HG02571 (cell line): Measurements from ENCODE around the gene AXL.
A peak's percentile ranks its signal among the peaks of the same experiment; 100 is the strongest.

ENCODE experiments used
- ATAC-seq: cut with Tn5 transposase; IDR thresholded peaks from one replicate; pipeline ENCODE4 v1.9.1; 2021; ENCODE audit warnings: mild to moderate bottlenecking, moderate library complexity; ENCODE audit not compliant: unreplicated experiment

Gene AXL

GRCh38 chr19:41233748-41234240 lies 14.8 kb downstream of the AXL start:
- ATAC-seq, result no peak

DNA sequence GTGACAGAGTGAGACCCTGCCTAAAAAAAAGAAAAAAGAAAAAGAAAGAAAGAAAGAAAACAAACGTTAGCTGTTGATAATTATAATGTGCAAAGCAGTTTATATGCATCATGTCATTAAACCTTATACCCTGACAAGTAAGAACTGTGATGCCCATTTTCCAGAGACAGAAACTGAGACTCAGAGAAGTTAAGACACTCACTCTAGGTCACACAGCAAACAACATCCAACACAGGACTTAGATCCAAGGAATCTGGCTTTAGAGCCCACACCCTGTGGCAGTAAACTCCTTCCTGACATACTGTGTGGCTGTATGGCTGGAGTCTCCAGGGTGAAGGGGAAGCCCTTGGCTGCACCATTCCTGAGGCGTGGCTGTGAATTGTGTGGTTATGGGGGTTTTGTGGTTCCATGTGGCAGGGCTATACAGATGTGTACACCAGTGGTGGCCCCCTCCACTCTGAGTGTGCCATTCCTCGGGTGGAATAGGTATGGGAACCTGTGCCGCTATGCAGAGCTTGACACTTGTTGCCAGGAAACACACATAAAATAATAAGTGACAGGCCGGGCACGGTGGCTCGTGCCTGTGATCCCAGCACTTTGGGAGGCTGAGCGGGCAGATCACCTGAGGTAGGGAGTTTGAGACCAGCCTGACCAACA lies 15.6 kb downstream of the AXL start:
- no peak for ATAC-seq

GRCh38 chr19:41235480-41235879 lies 16.5 kb downstream of the AXL start:
- no peak for ATAC-seq

DNA sequence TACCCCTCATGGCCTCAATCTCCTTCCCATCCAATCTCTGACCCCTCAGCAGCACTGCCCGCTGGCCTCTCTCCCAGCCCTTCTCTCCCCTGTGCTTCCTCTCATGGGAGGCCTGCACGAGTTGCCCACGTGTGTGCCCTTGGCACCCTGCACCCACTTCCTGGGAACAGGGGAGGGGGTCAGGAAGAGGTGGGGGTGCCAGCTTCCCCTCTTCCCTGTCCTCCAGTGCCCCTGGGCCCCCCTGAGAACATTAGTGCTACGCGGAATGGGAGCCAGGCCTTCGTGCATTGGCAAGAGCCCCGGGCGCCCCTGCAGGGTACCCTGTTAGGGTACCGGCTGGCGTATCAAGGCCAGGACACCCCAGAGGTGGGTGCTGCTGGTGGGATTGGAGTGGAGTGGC lies 19.2 kb downstream of the AXL start:
- ATAC-seq, result no peak

DNA sequence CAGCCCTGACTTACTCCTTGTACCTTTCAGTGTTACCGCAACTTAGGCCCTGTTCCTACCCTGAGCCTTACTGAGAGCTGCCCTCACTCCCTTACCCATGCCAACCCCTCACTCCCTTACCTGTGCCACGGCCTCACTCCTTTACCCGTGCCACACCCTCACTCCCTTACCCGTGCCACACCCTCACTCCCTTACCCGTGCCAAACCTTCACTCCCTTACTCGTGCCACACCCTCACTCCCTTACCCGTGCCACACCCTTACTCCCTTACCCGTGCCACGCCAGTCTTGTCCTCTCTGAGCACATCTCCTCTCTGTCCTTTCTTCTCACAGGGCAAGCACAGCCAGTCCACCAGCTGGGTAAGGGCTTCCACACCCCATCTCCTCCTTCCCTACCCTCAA lies 20.3 kb downstream of the AXL start:
- ATAC-seq, result no peak

DNA sequence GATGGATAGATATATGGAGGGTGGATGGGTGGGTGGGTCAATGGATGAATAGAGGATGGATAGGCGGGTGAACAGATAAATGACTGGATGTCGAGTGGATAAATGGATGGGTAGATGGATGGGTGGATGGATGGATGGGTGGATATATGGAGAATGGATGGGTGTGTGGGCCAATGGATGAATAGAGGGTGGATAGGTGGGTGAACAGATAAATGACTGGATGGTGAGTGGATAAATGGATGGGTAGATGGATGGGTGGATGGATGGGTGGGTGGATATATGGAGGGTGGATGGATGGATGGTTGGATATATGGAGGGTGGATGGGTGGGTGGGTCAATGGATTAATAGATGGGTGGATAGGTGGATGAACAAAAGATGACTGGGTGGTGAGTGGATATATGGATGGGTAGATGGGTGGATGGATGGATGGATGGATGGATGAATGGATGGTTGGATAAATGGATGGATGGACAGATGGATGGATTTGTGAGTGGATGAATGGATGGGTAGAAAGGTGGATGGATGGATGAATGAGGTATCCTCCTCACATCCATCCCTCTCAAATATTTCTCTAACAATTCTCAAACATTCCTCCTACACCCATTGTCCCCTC lies 21.0 kb downstream of the AXL start:
- no peak for ATAC-seq

DNA sequence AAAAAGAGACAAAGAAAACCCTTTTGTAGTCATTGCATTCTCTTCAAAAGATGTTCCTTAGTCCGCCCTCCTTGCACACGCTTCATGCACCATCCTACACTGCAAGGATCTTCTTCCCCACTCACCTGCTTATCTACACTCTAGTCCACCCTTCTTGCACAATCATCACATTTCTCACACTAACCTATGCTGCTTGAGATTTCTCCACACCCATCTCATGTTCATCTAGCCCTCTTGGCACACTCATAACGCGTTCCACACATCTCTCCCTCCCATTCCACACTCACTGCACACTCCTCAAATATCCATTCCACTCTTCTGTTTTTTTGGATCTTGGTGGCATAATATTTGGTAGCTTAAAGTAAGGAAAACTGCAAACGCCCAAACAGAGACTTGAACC lies 22.8 kb downstream of the AXL start:
- ATAC-seq, result no peak

DNA sequence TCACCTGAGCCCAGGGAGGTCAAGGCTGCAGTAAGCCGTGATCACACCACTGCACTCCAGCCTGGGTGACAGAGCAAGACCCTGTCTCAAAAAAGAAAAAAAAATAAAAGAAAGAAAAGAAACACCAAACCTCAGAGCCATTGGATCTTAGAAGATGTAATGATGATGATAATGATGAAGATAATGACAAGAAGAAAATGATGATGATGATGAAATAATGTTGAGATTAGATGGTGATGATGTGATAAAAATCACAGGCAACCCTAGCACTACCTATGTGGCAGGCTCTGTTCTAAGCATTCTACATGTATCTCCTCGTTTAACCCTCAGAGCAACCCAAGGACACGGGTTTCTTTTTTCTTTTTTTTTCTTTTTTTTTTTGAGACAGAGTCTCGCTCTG lies 25.1 kb downstream of the AXL start:
- no peak for ATAC-seq

- no peak for ATAC-seq
Observed at GRCh38 chr19:41245843-41246242, 26.8 kb downstream of the AXL start.

DNA sequence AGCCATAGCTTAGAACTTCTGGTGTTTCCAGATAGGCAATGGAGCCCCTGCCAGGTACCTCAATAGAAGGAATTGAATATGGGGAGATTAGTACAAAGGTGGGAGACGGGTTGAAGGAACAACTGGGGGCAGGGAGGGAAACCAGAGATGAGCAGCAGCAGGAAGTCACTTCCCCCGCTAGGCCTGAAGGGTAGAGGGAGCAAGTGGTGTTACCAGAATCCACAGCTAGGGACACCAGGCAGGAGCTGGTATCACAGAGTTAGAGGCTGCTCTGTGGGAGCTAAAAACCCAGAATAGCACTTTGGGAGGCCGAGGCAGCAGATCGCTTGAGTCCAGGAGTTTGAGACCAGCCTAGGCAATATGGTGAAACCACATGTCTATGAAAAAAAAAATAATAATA lies 29.9 kb downstream of the AXL start:
- no peak for ATAC-seq

- ATAC-seq, result no peak
Observed at GRCh38 chr19:41249707-41250423, 30.8 kb downstream of the AXL start.

- no peak for ATAC-seq
Observed at GRCh38 chr19:41253660-41254059, 34.6 kb downstream of the AXL start.

DNA sequence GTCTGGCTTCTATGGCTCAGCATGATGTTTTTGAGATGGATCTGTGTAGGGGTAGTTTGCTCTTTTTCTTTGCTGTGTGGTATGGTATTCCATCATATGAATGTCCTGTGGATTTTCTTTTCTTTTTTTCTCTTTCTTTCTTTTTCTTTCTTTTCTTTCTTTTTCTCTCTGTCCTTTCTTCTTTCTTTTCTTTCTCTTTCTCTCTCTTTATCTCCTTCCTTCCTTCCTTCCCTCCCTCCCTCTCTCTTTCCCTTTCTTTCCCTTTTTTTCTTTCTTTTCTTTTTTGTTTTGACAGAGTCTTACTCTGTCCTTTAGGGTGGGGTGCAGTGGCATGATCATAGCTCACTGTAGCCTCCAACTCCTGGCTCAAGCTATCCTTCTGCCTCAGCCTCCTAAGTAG lies 36.1 kb downstream of the AXL start:
- no peak for ATAC-seq

- ATAC-seq, result no peak
Observed at GRCh38 chr19:41261474-41262190, 42.6 kb downstream of the AXL start.

DNA sequence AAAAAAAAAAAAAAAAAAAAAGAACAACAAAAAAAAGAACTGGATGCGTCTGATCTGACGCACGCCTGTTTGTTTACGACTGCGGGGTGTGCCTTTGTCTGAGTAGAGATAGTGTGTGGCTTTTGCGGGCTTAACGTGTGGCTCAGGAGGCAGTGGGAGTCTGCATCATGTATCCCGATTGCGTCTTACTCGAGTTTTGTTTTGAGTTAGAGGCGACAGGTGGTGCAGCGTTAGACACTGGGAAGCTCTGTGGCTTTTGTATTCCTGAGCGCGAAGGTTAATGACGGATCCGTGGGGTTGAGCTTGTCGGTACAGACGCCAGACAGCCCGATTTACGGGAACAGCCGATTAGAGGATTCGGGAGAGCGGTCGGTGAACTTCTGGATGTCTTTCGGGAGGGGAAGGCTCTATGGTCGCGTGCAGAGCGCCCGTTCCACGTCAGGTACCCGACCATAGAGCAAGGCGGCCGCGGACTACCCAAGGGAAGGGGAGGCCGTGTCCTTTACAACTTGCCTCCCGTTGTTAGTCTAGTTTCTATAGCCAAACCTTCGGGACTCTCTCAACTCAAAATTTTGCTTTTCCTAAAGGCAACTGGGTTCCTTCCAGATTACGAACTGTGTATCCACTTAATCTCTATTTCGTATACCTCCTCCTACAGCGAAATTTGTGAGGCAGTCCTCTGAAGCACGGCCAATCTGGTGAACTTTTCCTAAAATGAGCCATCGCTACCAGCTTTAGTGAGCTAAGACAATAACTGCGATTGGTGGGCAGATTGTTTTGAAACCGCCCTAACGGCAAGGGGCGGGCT lies 44.2 kb downstream of the AXL start:
- ATAC-seq, result peak; percentile 5

- ATAC-seq, result peak; percentile 57
Observed at GRCh38 chr19:41263850-41264580, 45.0 kb downstream of the AXL start, which contains the start of gene HNRNPUL1. HNRNPUL1 (plus strand) TSS chr19:41264372; CDS start chr19:41264504, 132 bp downstream.

- ATAC-seq, result no peak
Observed at GRCh38 chr19:41264581-41265394, 45.8 kb downstream of the AXL start.

DNA sequence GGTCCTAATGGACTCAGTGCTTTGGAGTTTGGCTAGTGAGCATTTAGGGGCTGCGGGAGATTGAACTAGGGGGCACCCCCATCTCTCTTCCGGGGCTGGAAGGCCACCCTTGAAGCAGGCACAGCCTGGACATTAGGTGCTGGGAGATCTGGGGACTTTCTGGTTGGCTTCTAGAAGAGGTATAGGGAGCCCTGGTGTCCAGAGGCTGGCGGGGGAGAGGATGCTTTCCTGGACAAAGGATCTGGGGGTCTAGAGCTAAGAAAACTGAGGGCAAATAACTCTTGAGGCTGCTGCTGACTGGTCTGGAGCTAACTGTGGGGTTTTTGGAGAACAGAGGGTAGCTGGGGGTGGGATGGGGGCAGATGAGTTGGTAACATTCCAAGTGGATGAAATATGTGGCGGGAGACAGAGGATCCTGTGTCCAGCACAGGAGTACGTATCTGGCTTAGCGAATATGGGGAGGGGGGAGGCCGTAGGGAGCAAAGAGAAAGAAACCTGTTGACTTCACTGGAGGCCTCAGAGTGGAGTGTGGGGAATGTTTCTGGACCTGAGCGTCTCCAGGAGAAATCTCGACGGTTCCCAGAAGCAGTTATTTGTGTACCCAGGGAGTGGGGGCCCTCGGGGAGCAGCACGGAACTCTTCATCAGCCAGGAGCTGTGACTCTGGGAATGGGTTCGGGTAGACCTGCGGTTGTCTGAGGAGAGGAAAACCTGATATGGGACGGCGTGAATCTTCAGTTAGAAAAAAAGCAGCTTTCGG lies 46.6 kb downstream of the AXL start:
- ATAC-seq, result no peak
